K562 (cell line): Measurements from ENCODE around the gene HLA-DQB1. TPM values are rescaled to one million over a fixed set of nuclear protein-coding genes. Genes with fewer than 3 reads are reported as not detected.
A peak's percentile ranks its signal among the peaks of the same experiment; 100 is the strongest.
"Not testable (repeated sequence)": the region's sequence is repeated elsewhere in the genome, so short reads cannot be mapped to it uniquely, and the experiment has no call there.

Experiments
- ATAC-seq: fragments of 200-7000 bp; cut with Tn5 transposase; 3 replicates; pipeline ENCODE4 v1.9.1; 2020; ENCODE audit warnings: moderate library complexity
- BruUV-seq: library from RNA; stranded (reverse); fragments of 400-500 nt; replicated peaks from 2 replicates; lab custom pipeline; 2021; lab: Mats Ljungman, UMichigan
- CTCF ChIA-PET: fragments of 300-600 bp; formaldehyde crosslinking; extraction: SDS; loops from one replicate; lab custom pipeline; 2021; ENCODE audit warnings: low intra/inter-chr PET ratio; lab: Yijun Ruan, JAX
- POLR2A ChIA-PET: fragments of 300-600, 350-650 bp; sonication (Branson Sonifier 250); formaldehyde crosslinking; extraction: SDS; loops from one replicate; lab custom pipeline; 2021; ENCODE audit warnings: antibody characterized with exemption, inconsistent platforms; lab: Yijun Ruan, JAX
- DNase-seq, 4 experiments: peaks; one replicate each; pipeline versions ENCODE4 v3.0.0 to v3.0.0-alpha.2; 2011 to 2018; ENCODE audit warnings: low spot score in 3 of 4, mixed read lengths in 3 of 4; ENCODE audit errors: extremely low read depth in 1 of 4
- FAIRE-seq: peaks from 2 replicates; lab custom pipeline; 2011; peaks lifted over from hg19 to GRCh38; lab: Jason Lieb, UNC
- H2AFZ ChIP-seq: 2 replicates; pipeline ENCODE4 v1.6.0; 2011; ENCODE audit warnings: low read depth, low read length, control low read depth, inconsistent platforms
- H3K27ac ChIP-seq: fragments of 200-600 bp; 3 replicates; pipeline ENCODE4 v1.8.0; 2011; ENCODE audit warnings: low read depth, mild to moderate bottlenecking, control low read depth, inconsistent platforms, low read length, moderate library complexity, mixed read lengths; ENCODE audit errors: extremely low read depth
- H3K27me3 ChIP-seq, 2 experiments: fragments of 300-600 bp in 1 of 2; 2 replicates in 1 of 2; 3 replicates in 1 of 2; pipeline versions ENCODE4 v1.6.0 to v1.8.0; 2011; ENCODE audit warnings: inconsistent platforms in 2 of 2, low read length in 2 of 2, mild to moderate bottlenecking in 1 of 2, mixed read lengths in 1 of 2, moderate library complexity in 1 of 2; ENCODE audit not compliant: control insufficient read depth in 2 of 2, insufficient read depth in 2 of 2
- H3K36me3 ChIP-seq: fragments of 300-600 bp; 3 replicates; pipeline ENCODE4 v1.8.0; 2011; ENCODE audit warnings: mild to moderate bottlenecking, low read length, inconsistent platforms; ENCODE audit not compliant: control insufficient read depth, insufficient read depth
- H3K4me1 ChIP-seq, 2 experiments: fragments of 200-600 bp in 1 of 2; replicated peaks in 1 of 2; 2 replicates in 1 of 2; 3 replicates in 1 of 2; pipeline versions ENCODE4 v1.5.1 to v1.8.0; 2011; ENCODE audit warnings: inconsistent platforms in 2 of 2, low read length in 2 of 2, mild to moderate bottlenecking in 1 of 2, mixed read lengths in 1 of 2, moderate library complexity in 1 of 2; ENCODE audit not compliant: control insufficient read depth in 2 of 2, insufficient read depth in 2 of 2
- H3K4me2 ChIP-seq: 2 replicates; pipeline ENCODE4 v1.6.1; 2011; ENCODE audit warnings: low read length, control low read depth, inconsistent platforms, mixed read lengths; ENCODE audit not compliant: insufficient read depth
- H3K4me3 ChIP-seq: fragments of 200-600 bp; sonication (generic), shearing (Covaris generic); 2 replicates; pipeline ENCODE4 v1.5.1; 2016; ENCODE audit warnings: control low read depth, inconsistent platforms
- H3K79me2 ChIP-seq: fragments of 200-600 bp; 3 replicates; pipeline ENCODE4 v1.8.0; 2011; ENCODE audit warnings: low read length, inconsistent platforms; ENCODE audit not compliant: control insufficient read depth, insufficient read depth
- H3K9ac ChIP-seq, 2 experiments: 2 replicates each; pipeline versions ENCODE4 v1.6.0 to v1.6.1; 2011; ENCODE audit warnings: low read depth in 2 of 2, low read length in 2 of 2, control low read depth in 1 of 2, inconsistent platforms in 1 of 2, mild to moderate bottlenecking in 1 of 2, mixed read lengths in 1 of 2; ENCODE audit not compliant: insufficient read depth in 1 of 2
- H3K9me1 ChIP-seq: one replicate; pipeline ENCODE4 v1.6.0; 2011; ENCODE audit warnings: inconsistent platforms, mild to moderate bottlenecking, low read length, moderate library complexity; ENCODE audit not compliant: control insufficient read depth, insufficient read depth
- H3K9me3 ChIP-seq: replicated peaks from 2 replicates; pipeline ENCODE4 v1.5.1; 2011; ENCODE audit warnings: low read depth, low read length, inconsistent platforms; ENCODE audit not compliant: control insufficient read depth, insufficient read depth
- H4K20me1 ChIP-seq: replicated peaks from 2 replicates; pipeline ENCODE4 v1.6.1; 2011; ENCODE audit warnings: low read length, inconsistent platforms, mixed read lengths; ENCODE audit not compliant: control insufficient read depth, insufficient read depth
- GABPB1 ChIP-seq: sonication (generic); formaldehyde crosslinking; IDR thresholded peaks from 2 replicates; pipeline ENCODE4 v1.8.0; 2022; ENCODE audit warnings: mild to moderate bottlenecking, missing genetic modification reagents
- MAFF ChIP-seq: IDR thresholded peaks from 2 replicates; pipeline ENCODE4 v1.6.1; 2012; ENCODE audit warnings: low read length, improper control_type of control experiment
- MAFK ChIP-seq: IDR thresholded peaks from 2 replicates; pipeline ENCODE4 v1.6.1; 2011; ENCODE audit warnings: low read length, improper control_type of control experiment
- MTF1 ChIP-seq: fragments of 250-450 bp; sonication (Bioruptor Pico); IDR thresholded peaks from 2 replicates; pipeline ENCODE4 v1.9.0; 2021; ENCODE audit warnings: moderate library complexity, mild to moderate bottlenecking, inconsistent platforms, borderline replicate concordance
- NUFIP1 ChIP-seq: fragments of 450-650 bp; IDR thresholded peaks from 2 replicates; pipeline ENCODE4 v1.6.1; 2018; ENCODE audit not compliant: partially characterized antibody
- ZNF707 ChIP-seq: fragments of 250-450 bp; sonication (Bioruptor Pico); conservative IDR thresholded peaks from 2 replicates; pipeline ENCODE4 v1.8.0; 2022; ENCODE audit warnings: inconsistent platforms, mild to moderate bottlenecking, moderate library complexity
- WGBS: fragments of 100-300 bp; shearing (Covaris generic); methylation state at CpG from one replicate; pipeline ENCODE4 v1.1.6; 2016; ENCODE audit warnings: low coverage, mixed read lengths; ENCODE audit not compliant: insufficient coverage; ENCODE audit errors: missing lambda C conversion rate; 5-methylcytosine and 5-hydroxymethylcytosine counted together
- in situ Hi-C: fragments of 300-500 bp; cut with MboI; formaldehyde crosslinking; loops from 4 replicates; pipeline ENCODE4 v1.15.0; 2018; ENCODE audit warnings: inconsistent platforms, mixed read lengths
- intact Hi-C: fragments of 100-400 bp; cut with micrococcal nuclease; formaldehyde crosslinking; loops from 2 replicates; pipeline ENCODE4 v1.14.2; 2022
- polyA plus RNA-seq, 8 experiments: library from polyadenylated mRNA; depleted of rRNA in 4 of 8; stranded (reverse) in 5 of 8; unstranded in 3 of 8; fragments of >200 nt; fragmentation: Nextera tagmentation in 2 of 8; fragmentation: Illumina TruSeq in 1 of 8; extraction: Ambion mirVana in 2 of 8; extraction: Trizol in 1 of 8; gene quantifications; 2 replicates each; pipeline versions ENCODE4 v1.2.1 to v1.2.3, GENCODE V29; 2011 to 2014; ENCODE audit warnings: inconsistent platforms in 1 of 8, missing spikeins in 1 of 8
- total RNA-seq, 7 experiments: library from RNA; depleted of rRNA in 6 of 7; stranded (reverse); fragments of >200 nt in 6 of 7; fragmentation: Illumina TruSeq in 2 of 7; extraction: Trizol in 2 of 7; gene quantifications; 2 replicates each; pipeline versions ENCODE4 v1.2.1 to v1.2.3, GENCODE V29; 2011 to 2021; ENCODE audit warnings: low replicate concordance in 1 of 7
- TF ChIP-seq, protein P1 (sequence below), 2 experiments: fragments of 450-650 bp in 1 of 2; sonication (generic) in 1 of 2; formaldehyde crosslinking; conservative IDR thresholded peaks; 2 replicates each; pipeline versions ENCODE4 v1.4.0 to v1.8.1; 2020 to 2022; ENCODE audit warnings: mild to moderate bottlenecking in 1 of 2, missing genetic modification reagents in 1 of 2

HLA-DQB1 gene
- total and polyA plus RNA-seq, 9 of the 15 experiments (the other 6 are each of a cell fraction or from before 2014, with no cell fraction given) = 0.29 TPM; not detected in 8

DNA sequence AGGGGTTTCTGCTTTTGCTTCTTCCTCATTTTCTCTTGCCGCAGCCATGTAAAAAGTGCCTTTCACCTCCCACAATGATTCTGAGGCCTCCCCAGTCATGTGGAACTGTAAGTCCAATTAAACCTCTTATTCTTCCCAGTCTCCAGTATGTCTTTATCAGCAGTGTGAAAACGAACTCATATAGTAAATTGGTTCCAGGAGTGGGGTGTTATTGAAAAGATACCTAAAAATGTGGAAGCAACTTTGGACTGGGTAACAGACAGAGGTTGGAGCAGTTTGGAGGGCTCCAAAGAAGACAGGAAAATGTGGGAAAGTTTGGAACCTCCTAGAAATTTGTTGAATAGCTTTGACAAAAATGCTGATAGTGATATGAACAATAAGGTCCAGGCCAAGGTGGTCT is 5.5 kb upstream of the HLA-DQB1 start:
- WGBS = 5% methylated on average over 2 of the region's 2 CpGs
- BruUV-seq, H3K9me1 ChIP-seq, H3K9ac ChIP-seq, H3K4me1 ChIP-seq, DNase-seq, FAIRE-seq, CTCF ChIA-PET, H4K20me1 ChIP-seq, H2AFZ ChIP-seq, intact Hi-C loops, H3K4me2 ChIP-seq, ATAC-seq, H3K27me3 ChIP-seq, in situ Hi-C loops, H3K79me2 ChIP-seq, H3K4me3 ChIP-seq, POLR2A ChIA-PET, H3K36me3 ChIP-seq, H3K27ac ChIP-seq, H3K9me3 ChIP-seq: not testable (repeated sequence)
- TF ChIP-seq ZNF707 (CRISPR knock-in tag) = peak; percentile 92

DNA sequence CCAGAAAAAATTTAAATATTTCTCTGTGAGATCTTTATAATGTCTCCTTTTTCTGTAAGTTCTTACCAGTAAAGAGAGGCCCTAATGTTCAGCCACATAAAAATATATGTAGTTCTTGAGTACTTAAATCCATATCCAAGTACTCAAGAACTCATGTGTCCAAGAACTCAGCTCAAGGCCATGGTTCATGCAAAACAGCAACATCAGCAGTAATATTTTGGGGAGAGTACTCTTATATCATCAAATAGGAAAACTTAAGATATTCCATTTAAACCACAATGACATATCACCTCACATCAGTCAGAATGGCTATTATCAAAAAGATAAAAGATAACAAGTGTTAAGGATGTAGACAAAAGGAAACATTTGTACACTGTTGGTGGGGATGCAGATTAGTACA is 3.4 kb upstream of the HLA-DQB1 start:
- no peak overlapping the region for H3K27ac ChIP-seq
- no peak for FAIRE-seq

More for the DNA sequence above, 3.4 kb upstream of the HLA-DQB1 start:
- intact Hi-C loops (no loop called here), in situ Hi-C loops (no loop called here)
- POLR2A ChIA-PET = no interaction called here
- H3K9me3 ChIP-seq = no peaks in the 10 kb centered on the region
- H3K36me3 ChIP-seq = no peaks in the 10 kb centered on the region
- H3K4me2 ChIP-seq = no peak overlapping the region
- no peak overlapping the region for H3K4me3 ChIP-seq
- no TSS peak for BruUV-seq
- H3K79me2 ChIP-seq = no peaks in the 10 kb centered on the region
- no peaks in the 10 kb centered on the region for H3K27me3 ChIP-seq
- H4K20me1 ChIP-seq = no peaks in the 10 kb centered on the region
- no peaks in the 10 kb centered on the region for H3K9me1 ChIP-seq
- ATAC-seq (no peak), DNase-seq (no peak)
- no peak overlapping the region for H2AFZ ChIP-seq
- H3K9ac ChIP-seq = no peak overlapping the region
- H3K4me1 ChIP-seq = no peaks in the 10 kb centered on the region
- TF ChIP-seq MAFK (0 out of 2 replicates have a peak, but pooled peaks have one; percentile 9), MTF1 (CRISPR knock-in tag) (no peak), GABPB1 (CRISPR knock-in tag) (no peak), NUFIP1 (no peak), MAFF (0 out of 2 replicates have a peak, but pooled peaks have one; percentile 13)
- TF ChIP-seq, protein P1, sequence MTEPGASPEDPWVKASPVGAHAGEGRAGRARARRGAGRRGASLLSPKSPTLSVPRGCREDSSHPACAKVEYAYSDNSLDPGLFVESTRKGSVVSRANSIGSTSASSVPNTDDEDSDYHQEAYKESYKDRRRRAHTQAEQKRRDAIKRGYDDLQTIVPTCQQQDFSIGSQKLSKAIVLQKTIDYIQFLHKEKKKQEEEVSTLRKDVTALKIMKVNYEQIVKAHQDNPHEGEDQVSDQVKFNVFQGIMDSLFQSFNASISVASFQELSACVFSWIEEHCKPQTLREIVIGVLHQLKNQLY (CRISPR knock-in tag; conservative IDR thresholded peaks at IDR 0.05) = no peak
- CTCF ChIA-PET = no interaction called here
